IMR-90 (cell line): Measurements from ENCODE around the gene KCTD5. TPM values are rescaled to one million over a fixed set of nuclear protein-coding genes. Genes with fewer than 3 reads are reported as not detected.

ENCODE experiments used
- ATAC-seq: fragments of 200-7000 bp; cut with Tn5 transposase; 2 replicates; pipeline ENCODE4 v1.9.1; 2020; ENCODE audit warnings: low read depth, mild to moderate bottlenecking, moderate library complexity
- BruUV-seq: library from RNA; stranded (reverse); fragments of 400-500 nt; replicated peaks from 2 replicates; lab custom pipeline; 2021; lab: Mats Ljungman, UMichigan
- CTCF ChIA-PET: fragments of 300-600 bp; formaldehyde crosslinking; extraction: SDS; loops from one replicate; lab custom pipeline; 2021; ENCODE audit warnings: antibody characterized with exemption; lab: Yijun Ruan, JAX
- POLR2A ChIA-PET: fragments of 300-600 bp; sonication (Branson Sonifier 250); formaldehyde crosslinking; loops from one replicate; lab custom pipeline; 2022; ENCODE audit warnings: antibody characterized with exemption; ENCODE audit not compliant: unreplicated experiment; lab: Charles Lee
- DNase-seq: peaks from one replicate; pipeline ENCODE4 v3.0.0; 2013
- H2AFZ ChIP-seq: replicated peaks from 2 replicates; pipeline ENCODE3; 2013; ENCODE audit warnings: low read length, mild to moderate bottlenecking; ENCODE audit not compliant: poor library complexity
- H2AK5ac ChIP-seq: 2 replicates; pipeline ENCODE4 v1.6.1; 2013; ENCODE audit warnings: low read depth, low read length, inconsistent platforms
- H2AK9ac ChIP-seq: replicated peaks from 2 replicates; pipeline ENCODE3; 2013; ENCODE audit warnings: mild to moderate bottlenecking, low read depth, low read length, moderate library complexity; ENCODE audit not compliant: poor library complexity
- H2BK120ac ChIP-seq: 2 replicates; pipeline ENCODE4 v1.6.1; 2013; ENCODE audit warnings: low read depth, low read length, inconsistent platforms
- H2BK15ac ChIP-seq: 3 replicates; pipeline ENCODE4 v1.6.1; 2013; ENCODE audit warnings: low read depth, low read length, inconsistent platforms
- H2BK20ac ChIP-seq: 2 replicates; pipeline ENCODE4 v1.6.1; 2013; ENCODE audit warnings: low read depth, mild to moderate bottlenecking, inconsistent platforms, low read length, moderate library complexity
- H2BK5ac ChIP-seq: 2 replicates; pipeline ENCODE4 v1.6.1; 2013; ENCODE audit warnings: mild to moderate bottlenecking, low read depth, low read length, inconsistent platforms; ENCODE audit not compliant: poor library complexity, severe bottlenecking
- H3K14ac ChIP-seq: replicated peaks from 2 replicates; pipeline ENCODE4 v1.6.1; 2013; ENCODE audit warnings: low read depth, low read length, inconsistent platforms
- H3K18ac ChIP-seq: 2 replicates; pipeline ENCODE4 v1.6.1; 2013; ENCODE audit warnings: low read depth, low read length, control low read depth
- H3K23ac ChIP-seq: 2 replicates; pipeline ENCODE4 v1.6.1; 2013; ENCODE audit warnings: low read depth, low read length, inconsistent platforms
- H3K27ac ChIP-seq: 2 replicates; pipeline ENCODE4 v1.5.1; 2013; ENCODE audit warnings: mild to moderate bottlenecking, control low read depth, low read length; ENCODE audit not compliant: insufficient read depth
- H3K27me3 ChIP-seq: 2 replicates; pipeline ENCODE4 v1.6.1; 2013; ENCODE audit warnings: low read length; ENCODE audit not compliant: control insufficient read depth, insufficient read depth
- H3K36me3 ChIP-seq: 2 replicates; pipeline ENCODE4 v1.6.1; 2013; ENCODE audit warnings: low read length, mixed read lengths; ENCODE audit not compliant: control insufficient read depth, insufficient read depth
- H3K4ac ChIP-seq: 2 replicates; pipeline ENCODE4 v1.6.1; 2013; ENCODE audit warnings: low read depth, low read length, inconsistent platforms
- H3K4me1 ChIP-seq: 2 replicates; pipeline ENCODE4 v1.6.1; 2013; ENCODE audit warnings: low read length, mixed read lengths; ENCODE audit not compliant: control insufficient read depth, insufficient read depth
- H3K4me2 ChIP-seq: 2 replicates; pipeline ENCODE4 v1.6.1; 2013; ENCODE audit warnings: low read depth, mild to moderate bottlenecking, control low read depth, low read length, moderate library complexity
- H3K4me3 ChIP-seq: 2 replicates; pipeline ENCODE4 v1.5.1; 2013; ENCODE audit warnings: low read depth, mild to moderate bottlenecking, control low read depth, low read length, moderate library complexity; ENCODE audit not compliant: insufficient read depth
- H3K56ac ChIP-seq: 2 replicates; pipeline ENCODE4 v1.6.1; 2013; ENCODE audit warnings: low read length, inconsistent platforms; ENCODE audit not compliant: insufficient read depth; ENCODE audit errors: extremely low read depth
- H3K79me1 ChIP-seq, 2 experiments: 2 replicates each; pipeline ENCODE4 v1.6.1; 2013; ENCODE audit warnings: low read length in 2 of 2, inconsistent platforms in 1 of 2, low read depth in 1 of 2
- H3K9ac ChIP-seq: 2 replicates; pipeline ENCODE4 v1.6.1; 2013; ENCODE audit warnings: low read depth, low read length, control low read depth
- H3K9me1 ChIP-seq: 2 replicates; pipeline ENCODE4 v1.6.1; 2013; ENCODE audit warnings: low read length, inconsistent platforms; ENCODE audit not compliant: insufficient read depth
- H3K9me3 ChIP-seq: 2 replicates; pipeline ENCODE4 v1.6.1; 2013; ENCODE audit warnings: low read length; ENCODE audit not compliant: control insufficient read depth, insufficient read depth
- H4K20me1 ChIP-seq: 2 replicates; pipeline ENCODE4 v1.6.1; 2013; ENCODE audit warnings: low read length, inconsistent platforms; ENCODE audit not compliant: insufficient read depth
- H4K5ac ChIP-seq: 2 replicates; pipeline ENCODE4 v1.6.1; 2013; ENCODE audit warnings: mild to moderate bottlenecking, low read depth, low read length, control low read depth
- H4K8ac ChIP-seq, 2 experiments: 2 replicates each; pipeline ENCODE4 v1.6.1; 2013; ENCODE audit warnings: low read depth in 2 of 2, low read length in 2 of 2, control low read depth in 1 of 2, inconsistent platforms in 1 of 2
- H4K91ac ChIP-seq: 2 replicates; pipeline ENCODE4 v1.6.1; 2013; ENCODE audit warnings: low read depth, low read length, inconsistent platforms; ENCODE audit not compliant: insufficient read depth
- BHLHE40 ChIP-seq: fragments of 150-350 bp; IDR thresholded peaks from 2 replicates; pipeline ENCODE4 v1.6.1; 2016; ENCODE audit warnings: mild to moderate bottlenecking, low read depth, low read length
- CEBPB ChIP-seq: IDR thresholded peaks from 2 replicates; pipeline ENCODE4 v1.6.1; 2012; ENCODE audit warnings: low read depth, low read length, improper control_type of control experiment
- CHD1 ChIP-seq: IDR thresholded peaks from 2 replicates; pipeline ENCODE4 v1.6.1; 2012; ENCODE audit warnings: low read depth, low read length, improper control_type of control experiment
- CTCF ChIP-seq: conservative IDR thresholded peaks from 2 replicates; pipeline ENCODE4 v1.5.1; 2012; ENCODE audit warnings: mild to moderate bottlenecking, low read depth, low read length, improper control_type of control experiment
- FOS ChIP-seq: fragments of 150-350 bp; IDR thresholded peaks from 2 replicates; pipeline ENCODE4 v1.6.1; 2016; ENCODE audit warnings: low read depth, low read length
- MAZ ChIP-seq: IDR thresholded peaks from 2 replicates; pipeline ENCODE4 v1.6.1; 2012; ENCODE audit warnings: low read depth, mild to moderate bottlenecking, low read length, improper control_type of control experiment, moderate library complexity, borderline replicate concordance
- MXI1 ChIP-seq: IDR thresholded peaks from 2 replicates; pipeline ENCODE4 v1.6.1; 2012; ENCODE audit warnings: low read depth, mild to moderate bottlenecking, low read length, moderate library complexity, borderline replicate concordance
- NFE2L2 ChIP-seq: fragments of 150-350 bp; IDR thresholded peaks from 2 replicates; pipeline ENCODE4 v1.6.1; 2016; ENCODE audit warnings: low read depth, mild to moderate bottlenecking, low read length
- POLR2A ChIP-seq: IDR thresholded peaks from 2 replicates; pipeline ENCODE4 v1.6.1; 2012; ENCODE audit warnings: mild to moderate bottlenecking, low read depth, low read length
- RAD21 ChIP-seq: IDR thresholded peaks from 2 replicates; pipeline ENCODE4 v1.6.1; 2012; ENCODE audit warnings: low read length, improper control_type of control experiment
- RCOR1 ChIP-seq: IDR thresholded peaks from 2 replicates; pipeline ENCODE4 v1.6.1; 2012; ENCODE audit warnings: mild to moderate bottlenecking, low read length, improper control_type of control experiment; ENCODE audit not compliant: insufficient replicate concordance
- RFX5 ChIP-seq: IDR thresholded peaks from 2 replicates; pipeline ENCODE4 v1.8.0; 2012; ENCODE audit warnings: low read depth, mild to moderate bottlenecking, low read length, moderate library complexity
- SMC3 ChIP-seq: fragments of 150-350 bp; IDR thresholded peaks from 2 replicates; pipeline ENCODE4 v1.6.1; 2016; ENCODE audit warnings: low read depth, mild to moderate bottlenecking, antibody characterized with exemption, low read length, moderate library complexity
- WGBS, 2 experiments: methylation state at CpG; one replicate each; pipeline versions ENCODE4 v1.1.5 to v1.1.7; 2013; ENCODE audit warnings: missing lambda C conversion rate in 2 of 2; ENCODE audit not compliant: insufficient read length in 1 of 2; ENCODE audit errors: extremely low coverage in 2 of 2; 5-methylcytosine and 5-hydroxymethylcytosine counted together
- dilution Hi-C: fragments of 300-500 bp; cut with HindIII; formaldehyde crosslinking; loops from one replicate; pipeline ENCODE4 v1.14.3; 2018; ENCODE audit warnings: low sequenced_read_pairs; ENCODE audit not compliant: unreplicated experiment
- in situ Hi-C: fragments of 300-500 bp; cut with MboI; formaldehyde crosslinking; loops from 3 replicates; pipeline ENCODE4 v1.14.3; 2019; ENCODE audit warnings: low sequenced_read_pairs, inconsistent platforms, mixed read lengths
- intact Hi-C: fragments of 100-400 bp; cut with micrococcal nuclease; formaldehyde crosslinking; loops from 2 replicates; pipeline ENCODE4 v1.10.0; 2022
- polyA plus RNA-seq, 3 experiments: library from polyadenylated mRNA; depleted of rRNA; stranded (reverse); fragments of >200 nt; gene quantifications; 2 replicates each; pipeline ENCODE4 v1.2.3, GENCODE V29; 2012; ENCODE audit warnings: low replicate concordance in 1 of 3
- total RNA-seq: library from RNA; depleted of rRNA; stranded (reverse); fragments of >200 nt; gene quantifications from 2 replicates; pipeline ENCODE4 v1.2.3, GENCODE V29; 2012
- TF ChIP-seq, protein P1 (sequence below): fragments of 150-350 bp; IDR thresholded peaks from 2 replicates; pipeline ENCODE4 v1.6.1; 2017; ENCODE audit warnings: mild to moderate bottlenecking, antibody characterized with exemption, low read length, low read depth
- TF ChIP-seq, protein P2 (sequence below): fragments of 150-350 bp; IDR thresholded peaks from 2 replicates; pipeline ENCODE4 v1.6.1; 2016; ENCODE audit warnings: low read depth, mild to moderate bottlenecking, low read length, moderate library complexity, borderline replicate concordance

The KCTD5 gene
- total and polyA plus RNA-seq, 2 of the 4 experiments (the other 2 are of a cell fraction) = 17.2 to 56.2 TPM

DNA sequence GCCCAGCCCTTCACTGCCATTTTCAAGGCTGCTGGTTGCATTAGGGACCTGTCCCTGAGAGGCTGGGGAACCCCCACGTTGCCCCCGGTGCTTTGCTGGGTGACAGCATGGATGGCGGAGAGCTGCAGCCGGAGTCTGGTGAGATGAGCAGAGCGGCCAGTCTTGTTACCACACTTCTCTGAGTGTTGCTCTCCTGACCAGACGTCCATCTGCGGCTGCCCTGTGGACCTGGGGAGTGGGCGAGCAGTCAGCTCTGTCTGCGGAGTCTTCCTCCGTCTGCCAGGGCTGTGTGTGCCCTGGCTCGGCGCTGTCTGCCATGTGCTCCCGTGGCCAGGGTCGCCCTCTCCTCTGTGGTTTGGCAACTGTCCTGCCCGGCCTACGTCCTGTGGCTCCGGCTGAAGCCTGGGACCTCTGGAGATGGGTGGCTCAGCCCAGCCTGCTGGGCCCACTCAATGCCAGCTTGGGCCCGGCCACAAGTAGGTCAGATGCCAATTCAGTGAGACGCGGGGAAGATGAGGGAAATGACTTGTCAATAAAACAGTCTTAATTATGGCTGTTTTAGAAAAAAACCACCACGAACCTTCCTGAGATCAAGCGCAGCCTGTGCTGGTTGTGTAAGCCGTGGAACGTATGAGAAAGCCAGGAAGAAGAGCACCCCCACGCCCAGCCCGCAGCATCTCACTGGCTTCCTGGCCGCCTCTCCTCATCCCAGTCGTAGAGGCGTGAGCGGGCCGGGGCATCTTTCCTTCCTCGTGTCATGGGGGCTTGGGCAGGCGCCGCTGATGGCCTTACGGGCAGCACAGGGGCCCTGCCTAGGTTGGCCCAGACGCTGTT is 7.9 kb downstream of the KCTD5 start:
- Histone ChIP-seq H4K5ac (no peak overlapping the region), H4K91ac (no peak overlapping the region), H2AK9ac (no peak overlapping the region), H3K36me3 (peaks cover 7% of the 10 kb centered on the region; the same call in 1 of the 2 replicates), H3K4me1 (peaks cover 6% of the 10 kb centered on the region; the same call in 1 of the 2 replicates), H3K79me1 (peaks cover 10 to 51% of the 10 kb centered on the region in 2 experiments), H4K20me1 (peaks cover 53% of the 10 kb centered on the region), H3K14ac (no peak overlapping the region), H2BK5ac (no peak overlapping the region), H3K4me2 (no peak overlapping the region), H3K9ac (no peak overlapping the region), H2AFZ (no peak overlapping the region), H3K4ac (no peak overlapping the region), H2AK5ac (no peak overlapping the region), H3K18ac (no peak overlapping the region), H3K56ac (no peak overlapping the region), H3K4me3 (no peak overlapping the region), H2BK20ac (no peak overlapping the region), H2BK15ac (no peak overlapping the region), H4K8ac (no peak overlapping the region), H3K27me3 (no peaks in the 10 kb centered on the region), H3K9me1 (peaks cover 10% of the 10 kb centered on the region), H2BK120ac (no peak overlapping the region), H3K23ac (no peak overlapping the region), H3K27ac (no peak overlapping the region), H3K9me3 (no peaks in the 10 kb centered on the region)
- in situ Hi-C loops = no loop called here
- dilution Hi-C loops = no loop called here
- no TSS peak for BruUV-seq
- 92% methylated on average over 14 of the region's 36 CpGs; no CpG with 5 or more reads in 1 of the 2 experiments for WGBS, 2 experiments
- no peak for ATAC-seq
- ChIA-PET POLR2A (no interaction called here), CTCF (no interaction called here)
- DNase-seq = no peak
- intact Hi-C loops = no loop called here
- TF ChIP-seq MXI1 = no peak
- no peak for TF ChIP-seq BHLHE40
- TF ChIP-seq NFE2L2 = no peak
- TF ChIP-seq CHD1 = no peak
- no peak for TF ChIP-seq CTCF
- TF ChIP-seq RCOR1 = no peak
- TF ChIP-seq SMC3 = no peak
- TF ChIP-seq, protein P1, sequence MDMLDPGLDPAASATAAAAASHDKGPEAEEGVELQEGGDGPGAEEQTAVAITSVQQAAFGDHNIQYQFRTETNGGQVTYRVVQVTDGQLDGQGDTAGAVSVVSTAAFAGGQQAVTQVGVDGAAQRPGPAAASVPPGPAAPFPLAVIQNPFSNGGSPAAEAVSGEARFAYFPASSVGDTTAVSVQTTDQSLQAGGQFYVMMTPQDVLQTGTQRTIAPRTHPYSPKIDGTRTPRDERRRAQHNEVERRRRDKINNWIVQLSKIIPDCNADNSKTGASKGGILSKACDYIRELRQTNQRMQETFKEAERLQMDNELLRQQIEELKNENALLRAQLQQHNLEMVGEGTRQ = no peak
- no peak for TF ChIP-seq RFX5
- no peak for TF ChIP-seq MAZ
- no peak for TF ChIP-seq RAD21
- no peak for TF ChIP-seq CEBPB
- TF ChIP-seq FOS = no peak
- TF ChIP-seq POLR2A = no peak
- TF ChIP-seq, protein P2, sequence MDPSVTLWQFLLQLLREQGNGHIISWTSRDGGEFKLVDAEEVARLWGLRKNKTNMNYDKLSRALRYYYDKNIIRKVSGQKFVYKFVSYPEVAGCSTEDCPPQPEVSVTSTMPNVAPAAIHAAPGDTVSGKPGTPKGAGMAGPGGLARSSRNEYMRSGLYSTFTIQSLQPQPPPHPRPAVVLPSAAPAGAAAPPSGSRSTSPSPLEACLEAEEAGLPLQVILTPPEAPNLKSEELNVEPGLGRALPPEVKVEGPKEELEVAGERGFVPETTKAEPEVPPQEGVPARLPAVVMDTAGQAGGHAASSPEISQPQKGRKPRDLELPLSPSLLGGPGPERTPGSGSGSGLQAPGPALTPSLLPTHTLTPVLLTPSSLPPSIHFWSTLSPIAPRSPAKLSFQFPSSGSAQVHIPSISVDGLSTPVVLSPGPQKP = no peak
